Keratinocyte (primary cell): ENCODE data around the gene MSI1.

Experiments used
- CTCF ChIP-seq, 3 experiments: IDR thresholded peaks in 1 of 3; conservative IDR thresholded peaks in 1 of 3; optimal IDR thresholded peaks in 1 of 3; 2 replicates in 2 of 3; 3 replicates in 1 of 3; pipeline versions ENCODE3 to v1.5.1; 2011; ENCODE audit warnings: low read length in 3 of 3, mild to moderate bottlenecking in 3 of 3, moderate library complexity in 2 of 3, control low read depth in 1 of 3, inconsistent platforms in 1 of 3; ENCODE audit not compliant: insufficient read depth in 2 of 3; ENCODE audit errors: extremely low read depth in 1 of 3
- EZH2 ChIP-seq: IDR thresholded peaks from one replicate; pipeline ENCODE4 v1.6.1; 2012; ENCODE audit warnings: inconsistent platforms, mild to moderate bottlenecking, low read length, moderate library complexity

- TF ChIP-seq CTCF (optimal IDR thresholded peaks at IDR 0.05 in 1 of 3, IDR thresholded peaks at IDR 0.05 in 1 of 3, conservative IDR thresholded peaks at IDR 0.05 in 1 of 3; ENCODE audit: extremely low read depth in 1 of 3, insufficient read depth in 2 of 3, low read length in 3 of 3) (no peak), EZH2 (no peak)
Observed at GRCh38 chr12:120328228-120328627, 40.7 kb downstream of the MSI1 start.
